NCI-H2227 treated with DMSO at 0.1 percent for 48 hours (cell line): ENCODE results near the gene RAD51AP2.
A peak's percentile ranks its signal among the peaks of the same experiment; 100 is the strongest.
"Not testable (repeated sequence)": the region's sequence is repeated elsewhere in the genome, so short reads cannot be mapped to it uniquely, and the experiment has no call there.

ENCODE experiments used
- DNase-seq: peaks from one replicate; lab custom pipeline; 2025; lab: John Stamatoyannopoulos, UW

The RAD51AP2 gene

DNA sequence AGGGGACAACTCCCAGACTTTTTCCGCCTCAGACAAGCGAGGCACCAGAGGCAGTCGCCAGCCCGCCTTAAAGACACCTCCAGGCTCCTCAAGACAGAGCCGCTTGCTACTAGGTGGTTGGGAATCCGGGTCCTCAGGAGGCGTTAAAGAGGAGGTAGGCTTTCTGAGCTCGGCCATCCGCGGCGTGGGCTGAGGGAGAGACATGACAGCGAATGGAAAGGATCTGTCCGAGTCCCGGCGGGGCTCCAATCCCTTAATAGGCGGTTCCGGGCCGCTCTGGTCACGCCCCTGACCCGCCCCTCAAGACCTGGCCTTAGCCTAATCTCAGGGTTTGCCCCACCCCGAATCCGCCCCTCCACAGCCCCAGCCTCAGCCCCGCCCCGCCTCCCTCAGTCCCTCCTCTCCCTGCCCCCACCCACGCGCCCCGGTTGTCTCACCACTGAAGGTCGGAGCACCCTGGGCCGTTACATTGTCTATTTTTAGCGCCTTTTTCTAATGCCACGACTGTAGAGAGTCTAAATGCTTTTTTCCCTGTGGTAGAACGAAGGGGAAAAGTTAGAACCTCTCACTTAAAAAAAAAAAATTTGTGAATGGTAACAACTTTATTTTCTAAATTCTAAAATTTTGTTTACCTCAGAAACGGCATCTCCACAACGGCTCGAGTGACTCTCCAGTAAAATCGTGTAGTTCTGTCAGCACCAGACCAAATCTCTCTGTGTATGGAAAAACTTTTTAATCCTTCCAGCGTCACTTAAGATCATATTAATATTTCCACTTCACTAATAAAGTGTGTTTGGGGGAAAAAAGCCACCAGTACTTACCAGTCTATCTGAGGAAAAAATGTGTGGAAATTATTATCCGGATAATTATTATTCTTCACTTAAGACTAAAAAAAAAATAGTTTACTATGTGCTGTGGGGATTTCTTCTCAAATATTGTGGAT is at the start of gene RAD51AP2:
Gene RAD51AP2, minus strand, starts transcription at position 229 of the 943 bp plus-strand sequence. Its CDS starts 25 bp downstream, at position 204.
- DNase-seq: peak; percentile 87

DNA sequence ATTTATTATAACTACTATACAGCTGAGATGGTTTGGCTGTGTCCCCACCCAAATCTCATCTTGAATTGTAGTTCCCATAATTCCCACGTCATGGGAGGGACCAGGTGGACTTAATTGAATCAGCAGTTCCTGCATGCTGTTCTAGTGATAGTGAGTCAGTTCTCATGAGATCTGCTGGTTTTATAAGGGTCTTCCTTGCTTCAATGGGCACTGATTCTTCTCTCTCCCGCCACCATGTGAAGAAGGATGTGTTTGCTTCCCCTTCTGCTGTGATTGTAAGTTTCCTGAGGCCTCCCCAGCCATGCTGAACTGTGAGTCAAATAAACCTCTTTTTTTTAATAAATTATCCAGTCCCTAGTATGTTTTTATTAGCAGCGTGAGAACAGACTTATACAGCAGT is 47.5 kb upstream of the RAD51AP2 start:
- DNase-seq: not testable (repeated sequence)

DNA sequence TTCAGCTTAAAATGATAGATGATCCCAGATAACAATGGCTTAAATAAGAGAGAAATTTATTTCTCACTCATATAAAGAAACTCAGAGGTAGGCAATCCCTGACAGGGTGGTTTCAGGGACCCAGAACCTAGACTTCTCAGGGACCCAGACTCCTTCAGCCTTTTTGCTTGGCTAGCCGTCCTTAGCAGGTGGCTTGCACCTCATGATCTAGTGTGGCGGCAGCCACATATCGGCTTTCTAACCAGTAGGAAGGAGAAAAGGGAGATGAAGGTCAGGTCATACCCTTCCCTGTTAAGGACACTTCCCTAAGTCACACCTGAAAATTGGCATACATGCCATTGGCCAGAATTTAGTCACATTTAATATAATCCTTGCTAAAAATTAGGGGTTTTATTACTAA is 40.6 kb upstream of the RAD51AP2 start:
- no peak for DNase-seq

DNA sequence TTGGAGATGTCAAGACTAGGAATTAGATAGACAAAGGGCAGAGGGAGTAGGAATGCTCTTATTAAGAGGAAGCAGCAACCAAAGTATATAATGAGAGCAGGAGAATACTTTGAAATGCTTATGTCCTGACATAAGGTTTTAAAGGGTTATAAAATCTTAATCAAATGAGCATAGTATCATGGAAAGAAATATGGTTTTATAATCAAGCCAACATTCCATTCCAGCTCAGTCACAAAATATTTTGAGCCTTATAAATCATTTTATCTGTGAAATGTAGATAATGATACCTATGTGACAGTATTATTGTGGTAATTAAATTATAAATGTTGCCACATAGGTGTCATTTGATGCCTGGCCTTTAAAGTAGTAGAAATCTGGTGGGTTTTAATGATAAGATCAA is 39.8 kb upstream of the RAD51AP2 start:
- DNase-seq: no peak

DNA sequence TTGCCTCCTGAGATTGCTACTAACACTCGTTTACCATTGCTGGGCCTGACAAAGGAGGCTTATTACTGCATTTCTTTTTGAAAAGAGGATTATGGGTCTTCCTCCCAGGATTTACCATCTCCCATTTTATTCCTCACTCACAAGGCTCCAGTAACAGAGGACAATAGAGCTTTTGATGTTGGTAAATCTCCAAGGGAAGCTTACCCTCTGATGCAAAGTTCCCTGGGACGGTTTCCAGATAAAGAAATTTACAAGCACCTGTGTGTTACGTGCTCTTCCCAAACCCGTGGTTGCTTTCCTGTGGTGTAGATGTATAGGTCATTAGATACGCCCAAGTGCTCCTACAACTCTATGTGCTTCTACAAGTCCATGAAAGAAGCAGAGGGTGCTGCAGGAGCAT is 39.4 kb upstream of the RAD51AP2 start:
- no peak for DNase-seq

DNA sequence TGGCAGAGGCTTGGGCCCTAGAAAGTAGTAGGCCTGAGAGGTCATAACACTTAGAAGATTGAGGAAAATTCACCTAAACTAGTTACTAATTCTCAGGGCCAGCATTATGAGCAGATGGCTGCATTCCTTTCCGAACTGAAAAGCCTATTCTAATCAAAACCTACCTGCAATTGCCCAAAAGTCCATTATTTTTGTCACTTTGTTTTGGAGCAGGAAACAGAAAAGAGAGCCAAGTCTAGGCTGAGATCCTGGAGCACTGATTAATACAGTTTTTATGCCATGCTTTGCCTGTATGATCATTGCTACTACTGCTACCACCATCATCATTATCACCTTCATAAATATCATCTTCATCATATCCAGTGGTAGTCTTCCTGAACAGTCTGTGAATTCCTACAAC is 36.9 kb upstream of the RAD51AP2 start:
- no peak for DNase-seq

DNA sequence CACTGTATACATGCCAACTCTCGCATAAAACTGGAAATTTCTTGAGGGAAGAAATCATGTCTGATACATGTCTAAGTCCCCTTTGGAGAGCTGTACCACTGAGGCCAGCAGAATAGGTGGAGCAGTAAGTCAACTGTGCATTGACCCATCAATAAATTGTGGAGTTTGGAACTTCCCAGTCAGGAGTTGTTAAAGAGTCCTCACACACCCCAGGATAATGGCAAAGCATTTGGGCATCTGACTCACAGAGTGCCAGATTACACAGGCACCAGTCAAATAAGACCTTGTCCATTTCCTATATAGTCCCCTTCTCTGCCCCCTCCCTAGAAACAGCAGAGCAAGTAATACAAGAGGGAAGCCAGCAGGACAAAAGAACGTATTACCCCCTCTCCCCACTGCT is 32.7 kb upstream of the RAD51AP2 start:
- DNase-seq: no peak

DNA sequence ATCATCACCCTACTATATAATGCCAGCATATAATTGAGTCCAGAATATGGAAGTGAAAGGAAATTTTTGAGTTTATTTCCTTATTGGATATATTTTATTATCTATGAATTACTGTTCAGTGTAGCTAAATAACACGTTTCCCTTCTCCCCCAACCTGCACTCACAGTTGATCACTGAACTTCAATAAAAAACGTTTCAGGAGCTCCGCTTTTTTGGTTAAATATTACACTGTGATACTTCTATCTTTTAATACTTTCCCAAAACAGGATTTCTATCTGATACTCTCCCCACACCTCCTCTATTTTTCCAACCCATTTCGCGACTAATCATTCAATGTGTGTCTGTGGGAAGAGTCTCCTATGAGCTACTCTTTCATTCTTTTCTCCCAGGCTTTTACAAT is 29.5 kb upstream of the RAD51AP2 start:
- DNase-seq: no peak

DNA sequence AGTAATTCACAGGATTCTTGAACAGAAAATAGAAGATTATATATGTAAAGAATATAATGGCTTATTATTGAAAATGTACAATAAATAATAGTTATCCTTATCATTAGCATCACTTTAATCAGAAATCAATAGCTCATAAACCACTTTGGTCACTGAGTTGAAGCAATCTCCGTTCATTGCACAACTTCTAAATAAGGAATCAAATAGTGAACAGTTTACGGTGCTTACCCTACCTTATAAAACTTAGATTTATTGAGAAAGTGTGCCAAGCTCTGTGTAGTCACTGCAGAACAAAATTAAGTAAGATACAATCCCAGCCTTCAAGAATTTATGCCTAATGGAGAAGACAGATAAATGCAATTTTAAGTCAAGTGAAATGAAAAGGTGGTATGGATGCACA is 29.0 kb upstream of the RAD51AP2 start:
- no peak for DNase-seq

DNA sequence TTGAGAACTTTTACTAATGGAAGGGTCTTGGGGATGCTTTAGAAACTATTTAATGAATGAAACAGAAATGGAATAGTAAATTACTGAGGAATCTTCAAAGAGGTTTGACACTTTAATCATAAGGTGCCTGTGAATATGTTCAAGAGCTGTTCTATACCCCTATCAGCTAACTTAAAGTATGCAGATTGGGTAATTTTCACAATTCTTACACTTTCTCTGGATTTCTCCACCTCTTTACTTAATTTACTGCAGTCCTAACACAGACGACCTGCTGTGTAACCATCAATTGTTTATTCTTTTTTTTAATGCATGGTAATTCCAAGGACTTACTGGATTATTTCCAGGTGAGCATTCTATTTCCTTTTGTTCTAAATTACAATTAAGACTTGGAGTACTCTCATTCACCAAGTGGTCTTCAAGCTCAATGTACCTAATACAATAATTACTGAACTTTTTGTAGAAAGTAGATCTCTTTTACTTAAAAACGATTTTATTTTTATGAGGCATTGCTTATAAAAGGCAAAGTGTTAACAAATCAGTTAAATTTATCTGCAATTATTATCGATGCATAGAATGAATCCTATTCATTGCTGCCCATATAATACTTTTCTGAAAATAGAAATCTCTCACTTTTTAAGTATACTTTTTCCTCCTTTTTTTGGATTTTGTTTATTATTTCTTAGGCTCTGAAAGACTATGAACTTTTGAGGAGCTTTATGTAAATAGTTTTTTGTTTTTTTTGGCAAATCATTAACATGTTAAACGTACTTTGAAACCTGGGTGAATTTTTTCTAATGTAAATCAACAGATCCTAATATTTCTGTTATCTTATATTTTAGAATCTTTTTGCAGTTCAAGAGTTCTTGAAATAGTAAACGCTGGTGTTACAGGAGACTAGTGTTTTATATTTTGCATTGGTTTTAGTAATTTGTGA is 27.7 kb upstream of the RAD51AP2 start:
- DNase-seq: no peak

DNA sequence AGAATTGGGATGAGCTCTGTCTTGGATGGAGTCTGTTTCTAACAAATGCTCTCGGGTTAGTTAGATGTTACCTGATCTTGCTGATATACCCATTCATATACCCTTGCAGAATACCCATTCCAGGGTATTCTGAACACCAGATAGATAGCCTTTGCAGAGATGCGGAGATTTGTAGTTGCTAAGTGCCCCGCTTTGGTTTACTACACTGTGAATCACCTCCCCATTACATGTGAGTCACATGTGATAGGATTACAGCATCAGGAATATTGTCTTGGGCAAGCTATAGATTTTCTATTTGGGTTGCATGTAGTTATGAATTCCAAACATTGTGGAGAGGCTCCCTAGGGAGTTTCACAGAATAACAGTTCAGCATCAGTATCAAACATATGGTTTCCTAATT is 26.0 kb upstream of the RAD51AP2 start:
- DNase-seq: no peak

DNA sequence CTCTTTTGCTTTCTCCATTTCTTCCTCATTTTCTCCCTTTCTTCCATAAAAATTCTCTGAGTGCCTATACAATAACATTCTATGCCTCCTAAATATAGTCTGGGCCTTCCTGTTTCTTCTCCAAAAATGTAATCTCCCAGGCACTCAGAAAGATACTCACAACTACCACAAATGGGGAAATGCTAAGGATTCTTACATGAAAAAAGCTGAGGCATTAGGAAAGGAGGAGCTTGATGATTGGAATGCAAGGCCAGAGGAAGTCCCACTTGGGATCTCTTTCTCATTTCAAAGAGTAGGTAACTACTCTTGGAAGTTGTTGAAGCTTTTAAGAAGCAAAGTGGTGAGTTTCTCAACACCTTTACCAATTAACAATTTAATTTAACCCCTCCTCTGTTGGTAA is 25.6 kb upstream of the RAD51AP2 start:
- no peak for DNase-seq

DNA sequence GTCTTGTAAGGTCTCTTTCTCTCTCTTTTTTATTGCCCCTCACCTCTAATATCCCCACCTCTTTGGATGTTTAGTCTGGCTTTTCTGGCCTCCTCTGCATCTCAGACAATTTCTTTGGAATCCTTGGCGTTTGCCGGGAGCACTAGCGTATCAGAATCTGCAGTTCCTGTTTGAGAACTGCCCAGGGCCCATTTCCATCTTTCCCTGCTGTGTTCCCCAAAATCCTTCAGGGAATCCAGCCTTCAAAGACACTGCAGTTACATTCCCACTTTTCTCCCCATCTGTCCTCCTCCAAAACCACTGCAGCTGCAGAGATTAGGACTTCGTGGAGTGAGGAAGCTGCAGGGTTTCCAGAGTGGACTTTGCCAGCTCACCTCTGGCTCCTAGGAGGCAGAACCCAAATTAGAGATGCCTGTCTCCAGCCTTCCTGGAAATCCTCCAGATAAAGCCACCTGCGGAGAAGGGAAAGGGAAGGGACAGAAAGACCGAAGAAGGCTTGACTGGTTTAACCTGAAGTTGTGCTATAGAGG is 25.0 kb upstream of the RAD51AP2 start:
- no peak for DNase-seq

DNA sequence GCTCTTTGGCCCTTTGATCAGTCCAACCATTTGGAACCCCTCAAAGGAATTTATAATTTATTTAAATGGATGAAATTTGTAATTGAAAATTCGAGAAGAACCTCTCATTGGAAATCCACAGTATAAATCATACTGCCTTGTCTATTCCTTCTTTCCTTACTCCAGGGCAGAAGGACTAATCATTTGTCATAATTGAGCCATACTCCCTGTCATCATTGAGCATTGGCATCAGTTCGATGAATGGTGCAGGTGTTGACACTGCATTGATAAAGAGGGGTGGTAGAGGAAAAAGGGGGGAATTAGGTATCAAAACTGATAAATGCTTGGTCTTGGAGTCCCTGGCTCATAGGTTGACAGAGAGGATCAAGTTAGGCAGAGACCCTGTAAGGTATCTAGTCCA is 24.2 kb upstream of the RAD51AP2 start:
- no peak for DNase-seq

DNA sequence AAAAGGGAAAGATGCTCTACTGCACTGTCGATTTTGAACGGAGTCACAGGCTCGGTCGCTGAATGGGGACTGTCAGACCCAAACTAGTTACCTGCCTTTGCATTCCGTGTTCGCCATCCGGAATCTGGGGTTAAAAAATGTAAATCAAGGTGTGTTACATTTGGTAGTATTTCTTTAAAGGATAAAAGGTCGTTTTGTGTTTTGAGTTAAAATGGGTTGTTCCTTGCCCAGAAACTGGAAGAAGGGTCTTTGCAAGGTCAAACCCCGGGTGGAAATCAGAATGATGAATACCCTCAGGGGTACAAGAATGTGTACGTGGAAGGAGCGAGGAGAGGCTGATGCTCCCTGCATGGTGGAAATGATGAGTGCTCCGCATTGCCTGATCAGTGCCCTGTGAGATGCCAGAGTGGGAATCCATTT is 23.3 kb upstream of the RAD51AP2 start:
- no peak for DNase-seq

DNA sequence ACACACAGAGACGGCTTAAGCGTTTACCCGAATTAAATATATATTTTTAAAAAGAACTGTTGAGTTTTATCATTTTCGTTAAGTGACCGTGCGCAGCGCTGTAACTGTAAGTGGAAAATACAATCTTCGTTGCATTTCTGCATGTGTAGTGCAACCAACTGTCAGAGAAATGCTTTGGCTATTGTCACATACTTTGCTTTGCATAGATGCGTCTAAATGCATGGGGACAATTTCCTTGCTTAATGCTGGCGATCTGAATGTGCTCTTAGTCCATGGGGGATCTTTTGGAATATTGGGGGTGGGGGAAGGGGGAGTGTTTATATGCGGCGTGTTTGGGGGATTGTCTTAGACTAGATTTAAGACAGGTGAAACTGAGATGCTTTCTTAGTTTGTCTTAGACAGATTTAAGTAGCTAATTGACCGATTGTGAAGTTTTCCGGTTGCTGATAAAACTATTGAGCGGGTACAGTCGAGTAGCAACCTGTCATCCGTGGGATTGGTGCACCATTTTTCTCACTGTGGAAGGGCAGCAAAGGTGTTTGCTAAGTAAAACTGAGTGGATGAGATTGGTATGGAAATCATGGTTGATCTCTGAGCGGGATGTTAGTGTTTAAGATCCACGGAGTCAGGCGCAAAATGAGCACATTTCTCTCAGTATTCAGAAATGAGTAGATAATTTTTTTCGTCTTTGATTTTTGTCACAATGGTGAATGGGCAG is 22.7 kb upstream of the RAD51AP2 start:
- DNase-seq: no peak

DNA sequence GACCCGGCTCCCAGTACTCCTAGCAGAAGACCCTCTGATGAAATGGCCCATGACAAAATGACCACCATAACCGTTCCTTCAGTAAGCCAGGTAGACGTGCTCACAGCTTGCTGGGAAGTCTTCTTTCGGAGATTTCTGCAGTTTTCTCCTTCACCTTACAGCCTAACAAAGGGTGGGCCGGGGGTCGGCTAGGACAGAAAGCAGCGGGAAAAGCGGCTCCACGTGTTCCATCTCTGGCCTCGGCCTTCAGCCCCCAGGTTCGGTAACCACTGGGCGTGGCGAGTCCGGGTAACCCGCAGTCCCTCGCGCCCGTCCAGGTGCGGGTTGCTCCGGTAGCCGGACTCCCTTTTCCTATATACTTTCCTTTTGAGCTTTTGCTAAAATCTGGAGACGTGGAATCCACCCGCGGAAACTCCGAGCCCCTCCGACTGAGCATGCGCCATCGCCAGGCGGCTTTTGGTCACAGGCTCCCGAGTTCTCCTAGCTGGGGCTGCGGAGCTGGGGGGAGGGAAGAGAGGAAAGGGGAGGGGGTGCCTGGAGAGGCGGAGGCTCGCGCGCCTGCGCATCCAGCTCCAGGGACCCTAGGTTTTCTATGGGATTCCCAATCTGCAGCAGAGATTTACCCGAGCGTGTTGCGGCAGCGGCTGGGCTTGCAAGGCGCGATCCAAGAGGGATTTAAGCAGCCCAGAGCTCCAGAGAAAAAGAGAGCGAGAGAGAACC is 22.0 kb upstream of the RAD51AP2 start, which contains the start of gene VSNL1:
Gene VSNL1, plus strand, starts transcription at position 604 of the 720 bp plus-strand sequence. CDS start 51,379 bp downstream, outside the sequence.
- DNase-seq: peak; percentile 97

DNA sequence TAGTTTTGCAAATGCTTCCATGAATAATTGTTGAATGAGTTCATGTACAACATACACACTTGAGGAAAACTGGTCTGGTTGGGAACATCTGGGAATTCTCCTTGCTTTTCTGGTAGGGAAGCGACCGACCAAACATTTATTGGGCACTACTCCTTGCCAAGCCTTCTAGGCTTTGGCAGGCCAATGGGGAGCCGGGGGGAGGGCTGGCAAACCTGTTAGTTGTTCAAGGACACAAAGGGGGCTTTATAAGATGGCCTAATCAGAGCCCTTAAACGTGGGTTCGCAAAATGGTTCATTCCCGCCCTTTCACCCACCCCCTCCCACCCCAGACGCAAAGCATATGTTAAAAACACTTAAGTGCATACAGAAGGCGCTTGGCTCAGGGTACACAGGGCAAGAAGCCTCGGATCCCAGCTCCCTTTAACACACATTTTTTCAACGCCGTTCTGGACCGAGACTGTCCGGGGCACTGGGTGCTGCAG is 21.4 kb upstream of the RAD51AP2 start:
- DNase-seq: peak; percentile 62

DNA sequence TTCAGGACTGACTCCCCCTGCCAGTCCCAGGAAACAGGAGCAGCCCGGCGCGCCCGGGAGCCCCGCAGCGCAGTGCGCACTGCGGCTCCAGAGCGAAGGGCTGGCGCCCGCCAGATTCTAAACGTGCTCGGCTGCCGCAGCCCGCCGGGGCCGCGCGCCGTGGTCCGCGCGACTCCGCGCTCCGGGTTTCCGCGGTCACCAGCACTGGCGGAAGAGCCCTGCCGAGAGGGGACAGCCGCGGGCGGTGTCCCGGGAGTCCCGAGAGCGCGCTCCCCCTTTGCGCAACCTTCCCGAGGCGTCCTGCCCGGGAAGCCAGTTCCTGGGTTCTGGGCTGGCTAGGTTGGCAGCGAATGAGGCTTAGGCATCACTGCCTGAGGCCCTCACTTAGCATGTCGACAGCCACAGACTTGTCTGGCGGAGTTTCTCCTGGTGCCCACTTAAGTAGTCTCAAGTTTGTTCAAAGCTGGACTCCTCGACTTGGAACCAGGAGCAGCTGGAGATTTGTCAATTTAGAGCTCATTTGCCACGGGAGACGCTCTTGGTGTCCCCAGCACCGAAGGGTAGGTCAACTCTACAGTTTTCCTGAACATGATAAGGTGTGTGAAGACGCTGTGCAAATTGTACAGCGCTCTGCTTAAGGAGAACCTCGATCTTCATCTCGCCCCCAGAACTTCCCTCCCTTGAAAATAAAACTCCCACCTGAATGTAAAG is 20.8 kb upstream of the RAD51AP2 start:
- DNase-seq: peak; percentile 77
